Measurements from ENCODE around the gene ZC3H7A.
"Not testable (repeated sequence)": the region's sequence is repeated elsewhere in the genome, so short reads cannot be mapped to it uniquely, and the experiment has no call there.

GRCh38 chr16:11814800-11815199 is 17.7 kb upstream of the ZC3H7A start:
- not testable (repeated sequence) for TF ChIP-seq BACH2 (CRISPR knock-in tag; IDR thresholded peaks at IDR 0.05; ENCODE audit: borderline replicate concordance); ZNF70 (CRISPR knock-in tag; IDR thresholded peaks at IDR 0.05); ISL1 (CRISPR knock-in tag; IDR thresholded peaks at IDR 0.05); ESRRG (CRISPR knock-in tag; IDR thresholded peaks at IDR 0.05); TCF4 (CRISPR knock-in tag; IDR thresholded peaks at IDR 0.05; ENCODE audit: borderline replicate concordance); CSDC2 (CRISPR knock-in tag; IDR thresholded peaks at IDR 0.05)

Measured in SK-N-SH treated with all-trans-retinoic acid at 6 μM for 48 hours (cell line).